OCI-LY3 (cell line): ENCODE results near the gene P2RX4.

ENCODE experiments used
- H2AFZ ChIP-seq: fragments of 200-600, 300-600 bp; shearing (Covaris generic); 2 replicates; pipeline ENCODE4 v1.6.0; 2014; ENCODE audit warnings: antibody characterized with exemption, low read depth, low read length
- H3K27ac ChIP-seq: fragments of 200-600, 300-600 bp; sonication (generic); 2 replicates; pipeline ENCODE4 v1.5.1; 2014; ENCODE audit warnings: mild to moderate bottlenecking, low read length, moderate library complexity, mixed read lengths
- H3K27me3 ChIP-seq: fragments of 200-600, 300-600 bp; sonication (generic); 2 replicates; pipeline ENCODE4 v1.6.1; 2014; ENCODE audit warnings: low read depth, low read length, mixed read lengths
- H3K36me3 ChIP-seq: fragments of 200-600, 300-600 bp; sonication (generic); replicated peaks from 2 replicates; pipeline ENCODE3; 2014; ENCODE audit warnings: low read depth, low read length, mixed read lengths
- H3K4me1 ChIP-seq: fragments of 300-600, 200-600 bp; sonication (generic); 2 replicates; pipeline ENCODE4 v1.6.1; 2014; ENCODE audit warnings: low read length, mixed read lengths
- H3K4me2 ChIP-seq: fragments of 200-600, 300-600 bp; sonication (generic); 2 replicates; pipeline ENCODE4 v1.6.1; 2014; ENCODE audit warnings: low read length, mixed read lengths
- H3K4me3 ChIP-seq: fragments of 300-600, 200-600 bp; sonication (generic); 2 replicates; pipeline ENCODE4 v1.5.1; 2014; ENCODE audit warnings: antibody characterized with exemption, mild to moderate bottlenecking, low read length, moderate library complexity
- H3K79me2 ChIP-seq: fragments of 300-600, 200-600 bp; shearing (Covaris generic); 2 replicates; pipeline ENCODE4 v1.6.1; 2014; ENCODE audit warnings: mild to moderate bottlenecking, low read length, mixed read lengths
- H3K9ac ChIP-seq: fragments of 300-600, 200-600 bp; shearing (Covaris generic); 2 replicates; pipeline ENCODE4 v1.6.0; 2014; ENCODE audit warnings: mild to moderate bottlenecking, low read length, moderate library complexity
- H3K9me3 ChIP-seq: fragments of 200-600, 300-600 bp; shearing (Covaris generic); 2 replicates; pipeline ENCODE4 v1.6.1; 2014; ENCODE audit warnings: low read length, mixed read lengths; ENCODE audit not compliant: insufficient read depth
- H4K20me1 ChIP-seq: fragments of 200-600, 300-600 bp; sonication (generic); 2 replicates; pipeline ENCODE4 v1.6.1; 2016; ENCODE audit warnings: low read length, mixed read lengths; ENCODE audit not compliant: insufficient read depth
- CTCF ChIP-seq: fragments of 200-600, 300-600 bp; sonication (generic); IDR thresholded peaks from 2 replicates; pipeline ENCODE4 v1.5.1; 2014; ENCODE audit warnings: antibody characterized with exemption, low read length, low read depth
- EZH2phosphoT487 ChIP-seq: fragments of 200-600 bp; shearing (Covaris generic); IDR thresholded peaks from 2 replicates; pipeline ENCODE4 v1.6.1; 2018; ENCODE audit warnings: antibody characterized with exemption, mixed run types, low read depth

Gene P2RX4

DNA sequence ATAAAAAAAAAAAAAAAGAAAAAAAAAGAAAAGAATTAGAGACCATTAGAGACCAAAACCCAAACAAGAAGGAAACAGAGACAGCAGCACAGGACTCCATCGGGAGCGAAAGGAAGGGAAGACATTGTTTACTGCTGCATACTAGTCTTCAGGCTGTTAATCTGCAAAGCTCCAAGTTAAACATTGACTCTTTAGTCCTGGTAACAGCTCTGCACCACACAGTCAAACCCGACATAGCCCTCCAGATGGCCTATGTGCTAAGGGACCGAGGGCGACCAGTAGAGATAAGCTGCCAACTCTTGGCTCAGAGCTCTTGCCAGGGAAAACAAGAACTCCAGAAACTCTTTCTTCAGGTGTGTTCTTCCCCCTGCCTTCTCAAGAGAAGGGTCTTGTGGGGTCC, 7.8 kb downstream of the P2RX4 start:
- H3K27me3 ChIP-seq, result no peaks in the 10 kb centered on the region
- no peak overlapping the region for H3K4me2 ChIP-seq
- H3K9ac ChIP-seq, result no peak overlapping the region
- no peak overlapping the region for H2AFZ ChIP-seq
- H3K36me3 ChIP-seq, result no peaks in the 10 kb centered on the region
- no peaks in the 10 kb centered on the region for H4K20me1 ChIP-seq
- no peaks in the 10 kb centered on the region for H3K9me3 ChIP-seq
- no peak overlapping the region for H3K27ac ChIP-seq
- H3K4me3 ChIP-seq, result no peak overlapping the region
- no peaks in the 10 kb centered on the region for H3K79me2 ChIP-seq
- no peaks in the 10 kb centered on the region for H3K4me1 ChIP-seq
- TF ChIP-seq CTCF (no peak), EZH2phosphoT487 (no peak)

DNA sequence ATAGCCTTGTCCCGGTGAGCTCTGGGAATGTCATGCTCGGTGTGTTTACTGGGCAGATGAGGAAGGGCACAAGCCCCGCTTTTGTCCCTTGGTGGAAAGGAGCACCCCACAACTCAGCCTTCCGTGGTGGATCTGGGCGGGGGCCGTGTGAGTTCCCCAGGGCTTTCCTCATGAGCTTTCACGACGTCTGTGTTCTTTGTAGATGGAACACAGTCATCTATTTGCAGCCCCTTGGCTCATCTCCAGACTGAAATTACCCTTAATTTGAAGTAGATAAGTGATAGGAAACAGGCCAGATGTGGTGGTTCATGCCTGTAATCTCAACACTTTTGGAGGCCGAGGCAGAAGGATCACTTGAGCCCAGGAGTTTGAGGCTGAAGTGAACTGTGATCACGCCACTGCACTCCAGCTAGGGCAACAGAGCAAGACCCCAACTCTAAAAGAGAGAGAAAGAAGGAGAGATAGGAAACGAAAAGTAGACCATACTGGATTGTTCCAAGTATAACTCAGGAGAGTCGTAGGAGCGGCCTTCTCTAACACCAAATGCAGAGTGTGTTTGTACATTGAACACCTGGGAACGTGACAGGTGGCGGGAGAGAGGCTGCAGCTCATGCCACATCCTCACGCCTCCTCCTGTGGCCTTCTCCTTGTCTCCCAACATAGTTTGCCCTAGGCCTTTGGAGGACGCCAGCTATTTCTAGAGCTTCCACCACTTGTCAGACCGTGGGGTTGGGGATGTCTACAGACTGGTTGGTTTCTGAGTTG, 8.8 kb downstream of the P2RX4 start:
- H3K27me3 ChIP-seq, result no peaks in the 10 kb centered on the region
- no peaks in the 10 kb centered on the region for H3K79me2 ChIP-seq
- no peak overlapping the region for H3K4me3 ChIP-seq
- H3K36me3 ChIP-seq, result no peaks in the 10 kb centered on the region
- H3K9ac ChIP-seq, result no peak overlapping the region
- no peaks in the 10 kb centered on the region for H4K20me1 ChIP-seq
- H3K27ac ChIP-seq, result no peak overlapping the region
- TF ChIP-seq CTCF (no peak), EZH2phosphoT487 (no peak)
- H3K9me3 ChIP-seq, result no peaks in the 10 kb centered on the region
- no peak overlapping the region for H3K4me2 ChIP-seq
- H2AFZ ChIP-seq, result no peak overlapping the region
- no peaks in the 10 kb centered on the region for H3K4me1 ChIP-seq

GRCh38 chr12:121219353-121219986, 9.5 kb downstream of the P2RX4 start:
- Histone ChIP-seq H3K4me1 (no peaks in the 10 kb centered on the region), H2AFZ (no peak overlapping the region), H3K4me2 (no peak overlapping the region), H3K79me2 (no peaks in the 10 kb centered on the region), H3K27me3 (no peaks in the 10 kb centered on the region), H3K9ac (no peak overlapping the region), H3K27ac (no peak overlapping the region), H3K9me3 (no peaks in the 10 kb centered on the region), H3K36me3 (no peaks in the 10 kb centered on the region), H4K20me1 (no peaks in the 10 kb centered on the region), H3K4me3 (no peak overlapping the region)
- no peak for TF ChIP-seq CTCF
- TF ChIP-seq EZH2phosphoT487, result no peak

GRCh38 chr12:121222847-121223246, 12.9 kb downstream of the P2RX4 start:
- H3K27ac ChIP-seq, result no peak overlapping the region

More at GRCh38 chr12:121222847-121223246, 12.9 kb downstream of the P2RX4 start:
- H2AFZ ChIP-seq, result no peak overlapping the region
- no peak overlapping the region for H3K9ac ChIP-seq
- H3K79me2 ChIP-seq, result no peaks in the 10 kb centered on the region
- no peaks in the 10 kb centered on the region for H3K9me3 ChIP-seq
- H3K36me3 ChIP-seq, result no peaks in the 10 kb centered on the region
- H3K27me3 ChIP-seq, result no peaks in the 10 kb centered on the region
- no peak for TF ChIP-seq CTCF
- TF ChIP-seq EZH2phosphoT487, result no peak
- no peak overlapping the region for H3K4me3 ChIP-seq
- no peaks in the 10 kb centered on the region for H4K20me1 ChIP-seq
- no peak overlapping the region for H3K4me2 ChIP-seq
- peaks cover 16% of the 10 kb centered on the region for H3K4me1 ChIP-seq
